ENCODE results near the gene LRBA.

Gene LRBA

GRCh38 chr4:150491132-150492049, 523.7 kb downstream of the LRBA start:
- TF ChIP-seq PAX5 (IDR thresholded peaks at IDR 0.05; ENCODE audit: insufficient read depth, low read length, severe bottlenecking) (no peak), POLR2A (IDR thresholded peaks at IDR 0.05; ENCODE audit: low read depth, low read length) (no peak), POU2F2 (IDR thresholded peaks at IDR 0.05; ENCODE audit: low read depth, low read length) (no peak), SPI1 (IDR thresholded peaks at IDR 0.05; ENCODE audit: low read depth, low read length) (no peak), POLR2AphosphoS5 (IDR thresholded peaks at IDR 0.05; ENCODE audit: low read depth, low read length) (no peak), TAF1 (IDR thresholded peaks at IDR 0.05; ENCODE audit: low read depth, low read length) (no peak)
- DNase-seq (ENCODE audit: insufficient read length, low spot score) (no peak), FAIRE-seq (no peak)

DNA sequence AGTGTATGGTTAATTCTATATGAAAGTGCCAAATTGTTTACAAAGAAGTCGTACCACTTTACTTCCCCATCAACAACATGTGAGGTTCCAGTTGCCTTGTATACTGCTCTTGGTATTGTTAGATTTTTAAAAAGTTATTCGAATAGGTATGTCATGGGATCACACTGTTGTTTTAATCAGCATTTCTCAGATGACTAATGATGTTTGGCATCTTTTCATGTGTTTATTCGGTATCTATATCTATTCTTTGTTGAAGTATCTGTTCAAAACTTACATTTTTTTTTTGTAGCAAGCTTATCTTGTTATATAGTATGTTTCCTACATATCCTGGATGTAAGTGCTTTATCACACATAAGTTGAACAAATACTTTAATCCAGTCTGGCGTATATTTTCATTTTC, 532.5 kb downstream of the LRBA start:
- TF ChIP-seq POLR2A (IDR thresholded peaks at IDR 0.05; ENCODE audit: low read depth, low read length) (no peak), TAF1 (IDR thresholded peaks at IDR 0.05; ENCODE audit: low read depth, low read length) (no peak), PAX5 (IDR thresholded peaks at IDR 0.05; ENCODE audit: insufficient read depth, low read length, severe bottlenecking) (no peak), SPI1 (IDR thresholded peaks at IDR 0.05; ENCODE audit: low read depth, low read length) (no peak), POU2F2 (IDR thresholded peaks at IDR 0.05; ENCODE audit: low read depth, low read length) (no peak), POLR2AphosphoS5 (IDR thresholded peaks at IDR 0.05; ENCODE audit: low read depth, low read length) (no peak)
- FAIRE-seq (no peak), DNase-seq (ENCODE audit: insufficient read length, low spot score) (no peak)

DNA sequence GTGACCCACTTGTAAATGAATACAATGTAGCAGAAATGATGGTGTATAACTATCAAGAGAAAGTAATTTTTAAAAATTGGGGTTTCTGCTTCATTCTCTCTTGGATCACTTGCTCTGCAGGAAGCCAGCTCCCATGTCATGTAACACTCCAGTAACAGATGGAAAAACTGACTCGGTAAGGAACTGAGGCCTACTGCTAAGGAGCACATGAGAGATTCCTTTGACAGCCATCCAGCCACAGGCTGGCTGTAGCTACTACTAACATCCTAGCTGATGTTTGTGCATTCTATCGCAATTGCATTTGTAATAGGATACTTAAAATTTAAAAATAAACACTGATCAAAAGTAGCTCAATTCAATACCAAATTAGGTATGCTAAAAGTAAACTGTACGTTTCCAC, 535.4 kb downstream of the LRBA start:
- DNase-seq (ENCODE audit: insufficient read length, low spot score) (no peak), FAIRE-seq (no peak)
- TF ChIP-seq POU2F2 (IDR thresholded peaks at IDR 0.05; ENCODE audit: low read depth, low read length) (no peak), POLR2AphosphoS5 (IDR thresholded peaks at IDR 0.05; ENCODE audit: low read depth, low read length) (no peak), PAX5 (IDR thresholded peaks at IDR 0.05; ENCODE audit: insufficient read depth, low read length, severe bottlenecking) (no peak), POLR2A (IDR thresholded peaks at IDR 0.05; ENCODE audit: low read depth, low read length) (no peak), SPI1 (IDR thresholded peaks at IDR 0.05; ENCODE audit: low read depth, low read length) (no peak), TAF1 (IDR thresholded peaks at IDR 0.05; ENCODE audit: low read depth, low read length) (no peak)

- TF ChIP-seq POU2F2 (IDR thresholded peaks at IDR 0.05; ENCODE audit: low read depth, low read length) (no peak), POLR2AphosphoS5 (IDR thresholded peaks at IDR 0.05; ENCODE audit: low read depth, low read length) (no peak), SPI1 (IDR thresholded peaks at IDR 0.05; ENCODE audit: low read depth, low read length) (no peak), POLR2A (IDR thresholded peaks at IDR 0.05; ENCODE audit: low read depth, low read length) (no peak), TAF1 (IDR thresholded peaks at IDR 0.05; ENCODE audit: low read depth, low read length) (no peak)
- FAIRE-seq (no peak), DNase-seq (ENCODE audit: insufficient read length, low spot score) (no peak)
Measured at GRCh38 chr4:150477869-150478268, 537.2 kb downstream of the LRBA start.

DNA sequence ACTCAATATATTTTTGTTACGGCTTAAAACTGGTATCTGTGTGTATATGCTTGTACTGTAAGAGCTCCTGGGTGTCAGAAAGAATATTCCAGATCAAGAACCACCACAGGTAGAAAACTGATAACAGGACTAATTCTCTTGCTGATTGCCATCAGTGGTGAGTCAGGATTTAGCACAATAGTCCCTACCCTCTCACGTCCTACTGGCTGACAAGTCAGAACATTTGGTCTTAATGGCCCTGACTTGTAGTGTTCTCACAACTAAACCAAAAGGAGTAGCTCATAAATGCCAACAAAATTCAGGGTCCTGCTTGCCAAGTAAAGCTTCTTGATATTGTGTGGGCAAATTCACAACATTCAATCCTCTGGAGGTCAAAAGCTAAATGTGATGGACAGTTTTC, 538.3 kb downstream of the LRBA start:
- DNase-seq (ENCODE audit: insufficient read length, low spot score) (no peak), FAIRE-seq (peak; percentile 52)
- TF ChIP-seq PAX5 (IDR thresholded peaks at IDR 0.05; ENCODE audit: insufficient read depth, low read length, severe bottlenecking): no peak
- TF ChIP-seq POU2F2 (IDR thresholded peaks at IDR 0.05; ENCODE audit: low read depth, low read length): no peak
- no peak for TF ChIP-seq POLR2A (IDR thresholded peaks at IDR 0.05; ENCODE audit: low read depth, low read length)
- no peak for TF ChIP-seq SPI1 (IDR thresholded peaks at IDR 0.05; ENCODE audit: low read depth, low read length)
- TF ChIP-seq POLR2AphosphoS5 (IDR thresholded peaks at IDR 0.05; ENCODE audit: low read depth, low read length): no peak
- no peak for TF ChIP-seq TAF1 (IDR thresholded peaks at IDR 0.05; ENCODE audit: low read depth, low read length)

DNA sequence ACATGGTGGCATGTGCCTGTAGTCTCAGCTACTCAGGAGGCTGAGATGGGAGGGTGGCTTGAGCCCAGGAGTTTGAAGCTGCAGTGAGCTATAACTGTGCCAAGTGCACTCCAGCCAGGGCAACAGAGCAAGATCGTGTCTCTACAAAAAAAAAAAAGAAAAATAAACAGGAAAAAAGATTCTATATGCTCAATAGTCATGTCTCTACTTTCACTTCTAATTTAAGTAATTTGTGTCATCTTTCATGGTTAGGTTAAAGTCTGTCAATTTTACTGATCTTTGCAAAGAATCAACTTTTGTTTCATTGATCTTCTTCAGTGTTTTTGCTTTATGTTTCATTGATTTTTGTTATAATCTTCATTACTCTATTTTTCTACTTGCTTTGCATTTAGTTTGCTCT, 539.3 kb downstream of the LRBA start:
- FAIRE-seq (no peak), DNase-seq (ENCODE audit: insufficient read length, low spot score) (no peak)
- TF ChIP-seq POU2F2 (IDR thresholded peaks at IDR 0.05; ENCODE audit: low read depth, low read length) (no peak), TAF1 (IDR thresholded peaks at IDR 0.05; ENCODE audit: low read depth, low read length) (no peak), POLR2A (IDR thresholded peaks at IDR 0.05; ENCODE audit: low read depth, low read length) (no peak), POLR2AphosphoS5 (IDR thresholded peaks at IDR 0.05; ENCODE audit: low read depth, low read length) (no peak), SPI1 (IDR thresholded peaks at IDR 0.05; ENCODE audit: low read depth, low read length) (no peak), PAX5 (IDR thresholded peaks at IDR 0.05; ENCODE audit: insufficient read depth, low read length, severe bottlenecking) (no peak)

- FAIRE-seq: no peak
- TF ChIP-seq POLR2A (IDR thresholded peaks at IDR 0.05; ENCODE audit: low read depth, low read length) (no peak), PAX5 (IDR thresholded peaks at IDR 0.05; ENCODE audit: insufficient read depth, low read length, severe bottlenecking) (no peak), POU2F2 (IDR thresholded peaks at IDR 0.05; ENCODE audit: low read depth, low read length) (no peak), SPI1 (IDR thresholded peaks at IDR 0.05; ENCODE audit: low read depth, low read length) (no peak), POLR2AphosphoS5 (IDR thresholded peaks at IDR 0.05; ENCODE audit: low read depth, low read length) (no peak), TAF1 (IDR thresholded peaks at IDR 0.05; ENCODE audit: low read depth, low read length) (no peak)
- DNase-seq (ENCODE audit: insufficient read length, low spot score): no peak
Measured at GRCh38 chr4:150464523-150464922, 550.6 kb downstream of the LRBA start.

GRCh38 chr4:150462743-150463142, 552.3 kb downstream of the LRBA start:
- DNase-seq (ENCODE audit: insufficient read length, low spot score) (no peak), FAIRE-seq (no peak)
- TF ChIP-seq TAF1 (IDR thresholded peaks at IDR 0.05; ENCODE audit: low read depth, low read length) (no peak), SPI1 (IDR thresholded peaks at IDR 0.05; ENCODE audit: low read depth, low read length) (no peak), PAX5 (IDR thresholded peaks at IDR 0.05; ENCODE audit: insufficient read depth, low read length, severe bottlenecking) (no peak), POLR2AphosphoS5 (IDR thresholded peaks at IDR 0.05; ENCODE audit: low read depth, low read length) (no peak), POU2F2 (IDR thresholded peaks at IDR 0.05; ENCODE audit: low read depth, low read length) (no peak), POLR2A (IDR thresholded peaks at IDR 0.05; ENCODE audit: low read depth, low read length) (no peak)

- DNase-seq (ENCODE audit: insufficient read length, low spot score) (no peak), FAIRE-seq (no peak)
- TF ChIP-seq TAF1 (IDR thresholded peaks at IDR 0.05; ENCODE audit: low read depth, low read length) (no peak), PAX5 (IDR thresholded peaks at IDR 0.05; ENCODE audit: insufficient read depth, low read length, severe bottlenecking) (no peak), POU2F2 (IDR thresholded peaks at IDR 0.05; ENCODE audit: low read depth, low read length) (no peak), POLR2A (IDR thresholded peaks at IDR 0.05; ENCODE audit: low read depth, low read length) (no peak), POLR2AphosphoS5 (IDR thresholded peaks at IDR 0.05; ENCODE audit: low read depth, low read length) (no peak), SPI1 (IDR thresholded peaks at IDR 0.05; ENCODE audit: low read depth, low read length) (no peak)
Measured at GRCh38 chr4:150461957-150462356, 553.1 kb downstream of the LRBA start.

Measured in GM12891 (cell line).